ENCODE results near the gene ADPRS.
A peak's percentile ranks its signal among the peaks of the same experiment; 100 is the strongest.

Gene ADPRS

DNA sequence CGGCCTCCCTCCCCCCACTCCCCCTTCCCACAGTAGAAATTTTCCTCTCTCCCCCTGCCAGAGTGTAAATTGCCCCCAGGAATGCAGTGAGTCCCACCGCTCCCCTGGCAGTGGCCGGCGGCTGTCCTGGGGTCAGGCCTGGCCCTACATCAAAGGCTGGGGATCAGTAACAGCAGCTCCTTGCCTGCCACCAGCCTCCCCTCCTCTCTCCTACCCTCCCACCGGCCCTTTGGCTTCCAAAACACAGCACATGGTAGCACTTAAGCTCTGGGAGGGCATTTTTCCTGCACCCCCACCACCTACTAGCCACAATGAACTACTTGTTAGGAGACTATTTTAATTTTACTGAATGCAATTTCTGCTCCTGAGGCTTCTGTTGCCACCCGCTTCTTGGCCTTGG lies 45.3 kb downstream of the ADPRS start:
- no peak for DNase-seq

DNA sequence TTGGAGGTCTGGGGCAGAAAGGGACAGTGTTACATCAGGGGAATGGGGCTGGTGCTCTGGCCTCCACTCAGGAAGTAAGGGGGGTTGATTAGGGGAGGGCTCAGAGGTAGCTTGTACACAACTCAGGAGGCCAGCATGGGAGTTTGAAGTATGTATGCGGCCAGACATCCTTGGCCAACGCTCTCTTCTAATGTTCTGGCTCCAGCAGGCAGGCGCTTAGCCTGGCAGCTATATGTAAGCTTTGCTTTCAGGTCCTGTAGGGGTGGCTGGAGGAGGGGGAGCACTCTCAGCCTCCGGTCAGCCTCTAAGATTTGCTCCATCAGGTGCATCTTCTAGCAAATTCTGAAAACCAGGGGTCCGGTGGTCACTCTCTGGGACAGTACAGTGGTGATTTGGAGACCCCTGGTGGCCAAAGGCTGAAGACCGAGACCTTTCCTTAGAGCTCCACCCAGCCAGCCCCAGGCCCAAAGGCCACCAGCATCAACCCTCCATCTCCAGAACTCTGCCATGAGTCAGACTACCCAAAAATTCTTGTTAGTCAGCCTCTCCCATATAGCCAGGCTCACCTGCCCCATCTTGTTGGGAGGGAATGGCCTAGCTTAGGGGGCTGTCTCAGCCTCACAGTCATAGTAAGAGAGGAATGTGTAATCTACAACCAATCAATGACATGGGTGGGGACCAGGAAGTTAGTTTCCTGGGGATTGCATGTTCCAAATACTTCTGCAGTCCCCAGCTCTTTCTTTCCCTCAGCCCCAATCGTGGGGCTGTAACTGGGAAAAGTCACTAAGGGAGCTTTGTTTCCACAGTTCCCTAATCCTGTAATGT lies 46.0 kb downstream of the ADPRS start:
- peak; percentile 76 for DNase-seq

- DNase-seq = no peak
Measured at GRCh38 chr1:36135330-36135667, 46.6 kb downstream of the ADPRS start.

- no peak for DNase-seq
Measured at GRCh38 chr1:36135796-36136195, 47.1 kb downstream of the ADPRS start.

DNA sequence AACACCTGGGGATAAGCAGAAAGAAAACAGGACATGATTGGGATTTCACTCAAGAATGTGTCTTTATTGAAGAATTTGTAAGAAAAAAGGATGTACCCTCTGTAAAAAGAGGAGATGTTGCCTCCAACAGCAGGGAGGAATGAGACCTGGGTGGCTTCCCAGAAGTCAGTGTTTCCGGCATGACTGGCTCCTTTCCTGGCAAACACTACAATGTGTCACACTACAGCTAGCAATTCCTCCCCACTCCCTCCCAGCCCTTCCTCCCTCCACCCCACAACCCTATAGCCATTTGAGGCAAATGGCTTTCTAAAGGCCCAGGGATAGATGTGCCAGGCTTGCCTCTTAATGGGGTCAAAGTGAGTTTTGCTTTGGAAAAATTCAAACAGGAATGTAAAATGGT lies 47.8 kb downstream of the ADPRS start:
- peak; percentile 90 for DNase-seq

GRCh38 chr1:36137226-36137625 lies 48.5 kb downstream of the ADPRS start:
- DNase-seq = no peak

- no peak for DNase-seq
Measured at GRCh38 chr1:36137776-36138175, 49.1 kb downstream of the ADPRS start.

GRCh38 chr1:36139521-36139920 lies 50.8 kb downstream of the ADPRS start:
- DNase-seq = no peak

GRCh38 chr1:36142121-36142520 lies 53.4 kb downstream of the ADPRS start:
- no peak for DNase-seq

GRCh38 chr1:36143424-36143823 lies 54.7 kb downstream of the ADPRS start:
- DNase-seq = no peak
